ENCODE data around the gene NDUFAF8.

NDUFAF8 gene

DNA sequence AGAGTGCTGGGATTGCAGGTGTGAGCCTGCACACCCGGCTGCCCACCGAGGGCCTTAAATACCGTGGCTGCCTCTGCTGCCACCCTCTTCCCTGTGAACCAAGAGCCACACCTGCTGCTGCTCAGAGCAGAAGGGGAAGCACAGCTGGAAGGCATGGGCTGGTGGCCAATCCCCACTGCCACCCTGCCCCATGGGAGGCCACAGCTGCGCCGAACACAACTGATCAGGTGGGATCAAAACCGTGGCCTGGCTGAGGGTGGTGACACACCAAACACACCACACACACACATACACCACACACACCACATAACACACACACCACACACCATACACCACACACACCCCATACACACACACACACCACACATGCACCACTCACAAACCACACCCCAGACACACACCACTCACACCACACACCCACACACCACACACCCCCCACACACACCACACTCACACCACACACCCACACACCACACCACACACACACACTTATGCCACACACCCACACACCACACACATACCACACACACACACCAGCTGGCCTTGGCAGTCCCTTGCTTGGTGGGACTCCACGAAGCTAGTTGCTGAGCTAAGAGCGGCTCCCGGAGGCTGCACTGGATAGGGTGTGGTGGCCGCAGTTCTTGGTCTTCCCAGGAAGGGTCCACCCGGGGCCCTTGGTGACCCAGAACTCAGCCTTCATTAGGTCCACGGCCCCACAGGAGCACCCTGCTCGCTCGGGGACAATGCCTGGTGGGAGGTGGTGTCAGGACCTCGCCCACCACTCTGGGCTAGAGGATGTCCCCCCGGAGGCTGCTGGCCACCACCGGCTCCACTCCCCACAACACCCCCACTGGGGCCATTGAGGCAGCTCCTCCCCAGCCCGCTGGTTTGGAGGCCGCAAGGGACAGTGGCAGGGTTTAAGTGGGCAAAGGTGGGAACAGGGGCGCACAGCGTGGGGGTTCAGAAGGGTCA lies 31.2 kb upstream of the NDUFAF8 start:
- TF ChIP-seq GATA3 (IDR thresholded peaks at IDR 0.05; ENCODE audit: low read depth, low read length) = no peak
- TF ChIP-seq GATA2 (IDR thresholded peaks at IDR 0.05; ENCODE audit: low read depth, low read length) = no peak

DNA sequence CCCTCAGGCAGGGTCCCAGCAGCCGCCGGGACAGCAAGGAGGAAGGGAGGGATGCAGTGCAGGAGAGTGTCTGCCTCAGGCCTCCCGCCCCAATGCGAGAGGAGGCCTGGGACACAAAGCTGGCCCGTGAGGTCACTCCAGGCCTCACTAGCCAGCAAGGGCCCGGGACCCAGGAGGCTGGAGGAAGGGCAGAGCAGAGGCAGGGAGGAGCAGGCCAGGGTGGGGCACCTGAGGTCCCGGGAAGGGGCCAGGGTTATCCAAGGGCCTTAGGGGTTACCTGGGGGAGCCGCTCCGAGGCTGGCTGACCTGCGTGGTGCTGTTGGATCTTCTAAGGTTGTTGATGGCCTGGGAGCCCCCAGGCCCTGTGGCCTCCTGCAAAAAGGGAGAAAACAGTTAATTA lies 30.5 kb upstream of the NDUFAF8 start:
- TF ChIP-seq GATA3 (IDR thresholded peaks at IDR 0.05; ENCODE audit: low read depth, low read length) (no peak), GATA2 (IDR thresholded peaks at IDR 0.05; ENCODE audit: low read depth, low read length) (no peak)

DNA sequence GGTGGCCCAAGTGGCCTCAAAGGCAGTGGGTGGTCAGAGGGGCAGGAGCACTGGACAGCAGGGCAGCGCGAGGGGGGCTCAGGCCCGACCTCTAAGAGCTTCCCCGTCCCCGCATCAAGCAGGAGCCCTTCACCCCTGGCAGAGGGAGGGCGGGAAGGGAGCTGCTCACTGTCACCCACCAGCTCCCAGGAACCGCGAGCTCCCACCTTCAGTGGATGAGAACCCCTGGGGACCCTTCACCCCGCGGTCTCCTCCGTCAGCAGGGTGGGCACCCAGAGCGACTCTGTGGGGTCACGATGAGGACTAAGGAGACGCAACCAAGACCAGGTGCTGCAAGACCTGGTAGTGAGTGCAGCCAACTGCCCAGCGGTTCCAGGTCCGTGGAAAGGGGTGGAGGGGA lies 30.0 kb upstream of the NDUFAF8 start:
- TF ChIP-seq GATA3 (IDR thresholded peaks at IDR 0.05; ENCODE audit: low read depth, low read length) = no peak
- no peak for TF ChIP-seq GATA2 (IDR thresholded peaks at IDR 0.05; ENCODE audit: low read depth, low read length)

DNA sequence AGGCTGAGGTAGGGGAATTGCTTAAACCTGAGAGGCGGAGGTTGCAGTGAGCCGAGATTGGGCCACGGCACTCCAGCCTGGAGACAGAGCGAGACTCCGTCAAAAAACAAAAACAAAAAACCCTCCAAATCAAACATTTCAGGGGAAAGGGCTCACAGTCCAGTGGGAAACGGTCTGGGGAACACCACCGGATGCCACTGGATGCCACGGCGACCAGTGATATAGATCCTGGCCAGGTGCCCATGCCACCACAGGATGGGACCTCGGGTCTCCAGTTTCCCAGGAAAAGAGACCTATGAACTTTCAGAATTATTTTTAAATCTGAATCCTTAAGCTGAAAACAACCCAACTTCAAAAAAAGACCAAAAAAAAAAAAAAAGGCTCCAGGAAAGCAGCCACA lies 28.7 kb upstream of the NDUFAF8 start:
- no peak for TF ChIP-seq GATA3 (IDR thresholded peaks at IDR 0.05; ENCODE audit: low read depth, low read length)
- no peak for TF ChIP-seq GATA2 (IDR thresholded peaks at IDR 0.05; ENCODE audit: low read depth, low read length)

DNA sequence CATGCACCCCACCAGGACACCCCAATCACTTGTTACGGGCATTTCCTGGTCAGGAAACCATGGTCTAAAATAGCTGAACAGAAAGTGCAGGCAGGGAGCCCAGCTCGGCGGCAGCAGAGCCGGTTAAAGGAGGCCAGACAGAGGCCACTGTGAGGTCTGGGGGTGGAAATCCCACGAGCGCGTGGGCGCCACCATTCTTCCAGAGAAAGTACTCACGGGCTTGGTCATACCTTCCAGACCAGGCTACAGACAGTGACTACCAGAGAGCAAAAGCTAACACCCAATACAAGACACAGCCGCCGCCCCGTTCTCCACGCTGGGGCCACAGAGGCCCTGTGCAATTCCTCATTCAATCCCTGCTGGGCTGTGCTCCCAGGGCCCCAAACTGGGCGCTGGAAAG lies 28.2 kb upstream of the NDUFAF8 start:
- no peak for TF ChIP-seq GATA3 (IDR thresholded peaks at IDR 0.05; ENCODE audit: low read depth, low read length)

DNA sequence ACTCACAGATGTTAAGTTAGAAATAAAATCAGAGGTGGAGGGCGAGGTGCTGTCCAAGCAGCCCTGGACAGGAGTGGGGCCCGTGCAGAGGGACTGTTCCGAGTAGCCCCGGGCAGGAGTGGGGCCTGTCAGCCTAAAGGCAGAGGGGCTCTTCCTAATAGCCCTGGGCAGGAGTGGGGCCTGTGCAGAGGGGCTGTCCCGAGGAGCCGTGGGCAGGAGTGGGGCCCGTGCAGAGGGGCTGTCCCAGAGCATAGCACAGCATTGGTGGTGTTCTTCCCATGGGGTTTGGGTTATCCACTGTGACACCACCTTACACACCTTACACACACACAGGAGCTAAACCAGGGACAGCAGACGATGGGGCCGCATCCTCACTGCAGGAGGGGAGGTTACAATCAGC lies 26.8 kb upstream of the NDUFAF8 start:
- TF ChIP-seq GATA2 (IDR thresholded peaks at IDR 0.05; ENCODE audit: low read depth, low read length) = no peak
- TF ChIP-seq GATA3 (IDR thresholded peaks at IDR 0.05; ENCODE audit: low read depth, low read length) = no peak

DNA sequence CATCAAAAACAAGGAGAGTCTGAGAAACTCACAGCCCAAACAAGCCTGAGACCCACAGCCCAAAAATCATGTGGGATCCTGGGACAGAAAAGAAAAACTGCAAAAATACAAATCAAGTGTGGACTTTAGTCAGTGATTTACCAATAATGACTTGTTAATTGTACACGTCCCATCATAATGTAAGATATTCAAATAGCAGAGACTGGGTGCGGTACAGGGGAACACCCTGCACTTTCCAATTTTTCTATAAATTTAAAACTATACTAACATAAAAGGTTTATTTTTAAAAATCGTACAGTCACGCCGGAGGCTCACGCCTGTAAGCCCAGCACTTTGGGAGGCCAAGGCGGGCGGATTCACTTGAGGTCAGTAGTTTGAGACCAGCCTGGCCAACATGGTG lies 25.1 kb upstream of the NDUFAF8 start:
- TF ChIP-seq GATA2 (IDR thresholded peaks at IDR 0.05; ENCODE audit: low read depth, low read length) (no peak), GATA3 (IDR thresholded peaks at IDR 0.05; ENCODE audit: low read depth, low read length) (no peak)

DNA sequence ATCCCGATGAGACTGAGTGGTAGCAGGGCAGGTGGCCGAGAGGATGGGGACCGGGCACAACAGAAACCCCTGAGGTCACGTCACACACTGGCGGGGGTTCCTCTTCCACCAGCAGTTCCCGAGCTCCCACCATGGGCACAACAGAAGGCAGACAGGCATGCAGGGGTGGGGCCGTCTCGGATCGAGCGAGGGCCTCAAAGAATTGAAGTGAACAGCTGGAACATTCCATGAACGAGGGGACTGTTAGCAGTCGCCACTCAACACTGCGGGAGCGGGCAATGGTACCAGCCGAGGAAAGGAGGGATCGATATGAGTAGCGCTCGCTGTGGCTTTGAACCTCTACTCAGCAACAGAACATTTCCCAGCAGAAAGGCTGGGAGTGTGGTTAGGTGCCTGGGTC lies 21.6 kb upstream of the NDUFAF8 start:
- no peak for TF ChIP-seq GATA3 (IDR thresholded peaks at IDR 0.05; ENCODE audit: low read depth, low read length)
- TF ChIP-seq GATA2 (IDR thresholded peaks at IDR 0.05; ENCODE audit: low read depth, low read length) = no peak

DNA sequence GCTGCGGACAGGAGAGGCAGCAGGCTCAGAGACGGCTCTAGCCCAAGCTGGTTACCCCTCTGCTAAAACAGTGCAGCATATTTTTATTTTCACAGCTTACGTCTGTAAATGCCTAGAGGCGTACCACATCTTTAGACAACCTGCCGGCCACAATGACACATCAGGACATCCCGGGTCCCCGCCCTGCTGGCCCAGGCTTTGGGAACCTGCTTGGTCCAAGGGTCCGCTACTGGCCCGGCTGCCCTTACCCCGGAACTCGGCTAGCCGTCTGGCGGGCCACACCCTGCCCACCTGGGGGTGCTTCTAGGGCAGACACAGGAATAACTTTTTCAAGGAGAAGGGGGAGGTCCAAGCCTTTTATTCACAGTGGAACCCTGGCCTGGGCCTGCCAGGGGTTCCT lies 20.7 kb upstream of the NDUFAF8 start:
- no peak for TF ChIP-seq GATA2 (IDR thresholded peaks at IDR 0.05; ENCODE audit: low read depth, low read length)
- TF ChIP-seq GATA3 (IDR thresholded peaks at IDR 0.05; ENCODE audit: low read depth, low read length) = no peak

DNA sequence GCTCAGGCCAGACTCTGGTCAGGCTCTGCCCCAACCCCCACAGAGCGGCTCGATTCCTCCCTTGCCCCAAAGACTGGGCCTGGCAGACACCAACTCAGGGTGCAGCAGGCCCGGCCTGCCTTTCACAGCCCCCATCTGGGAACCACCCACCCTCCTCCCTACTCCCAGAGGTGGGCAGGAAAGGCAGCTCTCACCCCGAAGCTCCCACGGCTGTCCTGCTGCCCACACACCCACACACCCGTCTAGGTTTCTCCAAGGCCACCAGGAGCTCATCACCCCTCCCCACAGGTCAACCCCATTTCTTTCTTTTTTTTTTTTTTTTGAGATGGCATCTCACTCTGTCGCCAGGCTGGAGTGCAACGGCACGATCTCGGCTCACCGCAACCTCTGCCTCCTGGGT lies 20.1 kb upstream of the NDUFAF8 start:
- TF ChIP-seq GATA2 (IDR thresholded peaks at IDR 0.05; ENCODE audit: low read depth, low read length) = no peak
- TF ChIP-seq GATA3 (IDR thresholded peaks at IDR 0.05; ENCODE audit: low read depth, low read length) = no peak

DNA sequence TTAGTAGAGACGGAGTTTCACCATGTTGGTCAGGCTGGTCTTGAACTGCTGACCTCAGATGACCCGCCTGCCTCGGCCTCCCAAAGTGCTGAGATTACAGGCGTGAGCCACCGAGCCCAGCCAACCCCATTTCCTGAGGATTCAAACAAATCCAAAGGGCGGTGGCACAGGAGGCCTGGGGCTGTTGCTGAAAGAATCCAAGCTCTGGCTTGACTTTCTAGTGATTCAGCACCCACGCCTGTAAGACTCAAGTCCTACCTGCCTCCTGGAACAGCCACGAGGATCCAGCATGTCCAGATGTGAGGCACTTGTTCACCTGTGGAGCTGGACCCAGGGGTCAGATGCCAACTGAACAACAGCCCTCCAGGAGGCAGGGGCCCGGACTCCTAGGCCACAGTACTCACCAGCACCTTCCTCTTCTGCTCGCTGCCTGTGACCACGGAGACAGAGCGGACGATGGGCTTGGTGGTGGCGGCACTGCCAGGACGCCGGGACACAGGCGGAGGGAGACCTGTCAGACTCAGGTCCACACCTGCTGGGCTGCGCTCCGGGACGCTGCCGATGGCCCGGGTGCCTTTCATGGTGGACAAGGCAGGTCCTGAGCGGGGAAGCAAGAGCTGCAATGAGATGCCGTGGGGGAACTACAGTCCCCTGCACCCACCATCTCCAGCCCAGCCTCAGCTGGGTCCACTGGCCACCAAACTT lies 19.5 kb upstream of the NDUFAF8 start:
- no peak for TF ChIP-seq GATA3 (IDR thresholded peaks at IDR 0.05; ENCODE audit: low read depth, low read length)
- TF ChIP-seq GATA2 (IDR thresholded peaks at IDR 0.05; ENCODE audit: low read depth, low read length) = no peak

DNA sequence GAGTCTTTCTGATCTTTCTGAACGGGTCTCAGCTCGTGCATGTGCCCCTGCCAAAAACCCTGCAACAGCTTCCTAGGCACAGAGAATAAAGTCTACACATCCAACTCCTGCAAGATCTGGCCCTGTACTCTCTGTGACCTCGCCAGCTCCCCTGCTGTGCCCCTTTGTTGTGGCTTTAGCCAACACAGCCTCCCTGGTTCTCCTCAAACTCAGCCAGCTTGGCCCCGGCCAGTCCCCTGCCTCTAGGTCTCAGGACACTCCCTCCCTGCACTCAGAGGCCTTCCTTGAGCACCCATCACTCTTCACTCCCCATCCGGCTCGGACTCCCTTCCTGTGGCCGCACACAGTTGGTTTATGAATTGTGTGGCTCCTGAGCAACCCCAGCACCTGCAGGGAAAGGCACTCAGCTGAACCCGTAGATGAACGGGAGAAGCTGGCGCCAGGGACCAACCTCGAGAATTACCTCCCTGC lies 17.7 kb upstream of the NDUFAF8 start:
- TF ChIP-seq GATA3 (IDR thresholded peaks at IDR 0.05; ENCODE audit: low read depth, low read length) = no peak
- TF ChIP-seq GATA2 (IDR thresholded peaks at IDR 0.05; ENCODE audit: low read depth, low read length) = no peak

DNA sequence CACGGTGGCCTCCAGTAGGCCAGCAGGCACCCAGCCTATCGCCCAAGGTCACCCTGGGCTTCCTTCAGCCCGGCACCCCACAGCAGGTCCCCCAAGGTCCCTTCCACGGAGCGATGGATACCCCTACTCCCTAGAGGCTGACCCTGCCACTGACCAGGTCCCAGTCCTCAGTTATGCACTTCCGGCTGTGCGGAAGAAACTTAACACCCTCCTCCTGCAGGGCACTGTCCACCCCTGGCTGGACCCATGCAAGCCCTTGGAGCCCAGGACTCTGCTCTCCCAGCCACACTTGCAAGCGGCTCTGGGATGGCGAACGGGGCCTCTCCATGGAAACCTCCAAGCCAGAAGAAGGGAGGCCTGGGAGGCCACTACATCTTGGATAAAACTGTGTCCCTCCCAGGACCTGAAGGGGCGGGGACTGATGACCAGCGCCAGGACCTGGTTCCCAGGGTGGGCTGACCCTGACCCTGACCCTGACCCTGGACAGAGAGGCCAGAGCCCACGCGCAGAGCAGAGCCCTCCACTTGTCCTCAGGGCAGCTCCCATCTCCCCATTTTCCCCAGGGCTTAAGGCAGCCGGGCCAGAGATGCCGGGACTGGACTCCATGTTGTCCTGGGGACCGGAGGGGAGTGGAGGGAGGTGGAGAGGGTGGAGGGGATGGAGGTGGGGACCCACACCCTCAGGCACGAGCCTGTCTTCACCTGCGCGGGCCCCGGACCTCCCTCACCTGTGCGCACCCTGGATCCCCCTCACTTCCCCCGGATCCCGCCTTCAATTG lies 17.1 kb upstream of the NDUFAF8 start:
- TF ChIP-seq GATA3 (IDR thresholded peaks at IDR 0.05; ENCODE audit: low read depth, low read length) = no peak
- TF ChIP-seq GATA2 (IDR thresholded peaks at IDR 0.05; ENCODE audit: low read depth, low read length) = no peak

DNA sequence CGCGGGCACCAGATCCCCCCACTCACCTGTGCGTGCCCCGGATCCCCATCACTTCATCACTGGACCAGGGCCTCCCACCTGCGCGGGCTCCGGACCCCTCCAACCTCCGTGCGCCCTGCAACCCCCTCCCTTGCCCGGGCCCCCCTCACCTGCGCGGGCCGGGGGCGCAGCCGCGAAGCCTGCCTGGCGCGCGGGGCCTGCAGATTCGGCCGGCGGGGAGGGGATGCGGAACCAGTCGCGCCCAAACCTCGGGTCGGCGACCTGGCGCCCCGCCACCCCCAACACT lies 16.6 kb upstream of the NDUFAF8 start:
- TF ChIP-seq GATA3 (IDR thresholded peaks at IDR 0.05; ENCODE audit: low read depth, low read length) (no peak), GATA2 (IDR thresholded peaks at IDR 0.05; ENCODE audit: low read depth, low read length) (no peak)

Measured in SH-SY5Y (cell line).